GM20000 (cell line): Measurements from ENCODE around the gene ATXN7L1.

Experiments
- DNase-seq: peaks from one replicate; pipeline ENCODE4 v3.0.0; 2012; ENCODE audit warnings: low spot score
- TF ChIP-seq, protein P1 (sequence below): IDR thresholded peaks from 2 replicates; pipeline ENCODE4 v1.5.1; 2012; ENCODE audit warnings: mild to moderate bottlenecking, control low read depth; ENCODE audit errors: extremely low read depth, missing control alignments

Gene ATXN7L1

DNA sequence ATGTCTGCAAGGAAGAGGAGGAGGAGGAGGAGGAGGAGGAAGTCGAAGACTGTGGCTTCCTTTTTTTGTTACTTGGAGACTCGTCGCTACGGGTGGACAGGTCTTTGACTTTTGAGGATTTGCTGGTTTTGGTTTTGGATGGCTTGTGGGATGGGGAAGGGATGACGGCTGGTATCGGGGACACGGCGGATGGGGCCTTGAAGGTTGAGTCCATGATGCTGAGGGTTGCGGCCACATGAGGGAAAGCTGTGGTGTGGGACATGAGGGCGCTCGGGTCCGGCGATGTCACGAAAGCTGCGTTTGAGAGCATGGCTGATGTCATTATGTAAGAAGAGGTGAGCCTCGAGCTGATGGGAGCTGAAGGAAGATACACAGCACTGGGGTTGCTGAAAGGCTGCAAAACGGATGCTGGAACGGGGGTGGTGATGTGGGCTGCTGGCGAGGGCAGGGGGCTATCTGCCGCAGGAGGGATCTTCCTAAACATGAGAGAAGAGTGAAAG, 262.0 kb downstream of the ATXN7L1 start:
- no peak for DNase-seq
- TF ChIP-seq, protein P1, sequence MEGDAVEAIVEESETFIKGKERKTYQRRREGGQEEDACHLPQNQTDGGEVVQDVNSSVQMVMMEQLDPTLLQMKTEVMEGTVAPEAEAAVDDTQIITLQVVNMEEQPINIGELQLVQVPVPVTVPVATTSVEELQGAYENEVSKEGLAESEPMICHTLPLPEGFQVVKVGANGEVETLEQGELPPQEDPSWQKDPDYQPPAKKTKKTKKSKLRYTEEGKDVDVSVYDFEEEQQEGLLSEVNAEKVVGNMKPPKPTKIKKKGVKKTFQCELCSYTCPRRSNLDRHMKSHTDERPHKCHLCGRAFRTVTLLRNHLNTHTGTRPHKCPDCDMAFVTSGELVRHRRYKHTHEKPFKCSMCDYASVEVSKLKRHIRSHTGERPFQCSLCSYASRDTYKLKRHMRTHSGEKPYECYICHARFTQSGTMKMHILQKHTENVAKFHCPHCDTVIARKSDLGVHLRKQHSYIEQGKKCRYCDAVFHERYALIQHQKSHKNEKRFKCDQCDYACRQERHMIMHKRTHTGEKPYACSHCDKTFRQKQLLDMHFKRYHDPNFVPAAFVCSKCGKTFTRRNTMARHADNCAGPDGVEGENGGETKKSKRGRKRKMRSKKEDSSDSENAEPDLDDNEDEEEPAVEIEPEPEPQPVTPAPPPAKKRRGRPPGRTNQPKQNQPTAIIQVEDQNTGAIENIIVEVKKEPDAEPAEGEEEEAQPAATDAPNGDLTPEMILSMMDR = no peak

DNA sequence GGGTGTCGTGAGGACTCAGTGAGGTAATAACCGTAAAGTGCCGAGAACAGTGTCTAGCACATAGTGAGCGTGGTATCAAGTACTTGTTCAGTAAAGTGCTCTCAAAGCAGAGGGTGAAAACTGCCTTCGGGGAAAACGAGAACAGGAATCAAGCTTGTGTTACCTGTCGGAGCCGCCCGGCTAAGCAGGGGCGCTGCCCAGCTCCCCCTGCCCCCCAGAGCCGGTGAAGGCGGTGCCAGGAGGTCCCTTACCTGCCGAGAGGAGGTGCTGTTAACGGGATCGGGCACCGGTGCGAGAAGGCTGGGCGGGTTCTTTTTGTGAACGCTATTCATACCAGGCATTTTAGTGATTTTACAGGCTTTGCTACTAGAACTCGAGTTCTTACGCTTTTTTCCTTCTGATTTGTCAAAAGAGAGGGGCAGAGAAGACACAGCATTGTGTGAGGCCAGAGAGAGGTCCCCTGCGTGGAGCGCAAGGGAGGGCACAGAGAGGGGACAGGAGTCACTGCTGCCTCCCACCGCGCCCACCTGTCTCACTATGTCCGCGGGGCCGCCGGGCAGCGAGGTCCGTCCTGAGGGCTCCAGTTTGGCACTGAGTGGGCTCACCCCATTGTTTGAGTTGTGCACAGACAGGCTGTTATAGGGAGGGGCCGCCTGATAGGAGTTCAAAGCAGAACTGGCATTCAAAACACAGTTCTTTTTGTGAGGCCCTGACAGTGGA, 262.6 kb downstream of the ATXN7L1 start:
- TF ChIP-seq, protein P1 = no peak
- DNase-seq = no peak

DNA sequence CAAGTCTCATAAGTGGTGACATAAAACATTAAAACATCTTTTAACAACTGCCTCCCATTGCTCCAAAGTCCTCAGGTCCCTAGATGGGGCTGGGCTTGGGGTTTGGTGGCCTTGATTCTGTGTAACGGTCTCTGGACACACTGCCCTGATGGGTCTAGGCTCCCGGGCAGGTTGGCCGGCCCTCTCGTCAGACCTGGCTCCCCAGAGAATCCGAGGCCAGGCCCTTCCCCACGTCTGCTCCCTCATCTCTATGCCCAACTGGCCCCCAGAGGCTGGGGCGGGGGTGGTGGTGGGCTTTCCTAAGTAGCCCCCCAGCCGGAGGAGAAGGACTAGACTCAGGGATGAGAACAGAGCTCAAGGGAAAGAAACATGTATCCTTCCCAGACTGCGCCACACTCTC, 263.6 kb downstream of the ATXN7L1 start:
- DNase-seq = no peak
- TF ChIP-seq, protein P1 = no peak

DNA sequence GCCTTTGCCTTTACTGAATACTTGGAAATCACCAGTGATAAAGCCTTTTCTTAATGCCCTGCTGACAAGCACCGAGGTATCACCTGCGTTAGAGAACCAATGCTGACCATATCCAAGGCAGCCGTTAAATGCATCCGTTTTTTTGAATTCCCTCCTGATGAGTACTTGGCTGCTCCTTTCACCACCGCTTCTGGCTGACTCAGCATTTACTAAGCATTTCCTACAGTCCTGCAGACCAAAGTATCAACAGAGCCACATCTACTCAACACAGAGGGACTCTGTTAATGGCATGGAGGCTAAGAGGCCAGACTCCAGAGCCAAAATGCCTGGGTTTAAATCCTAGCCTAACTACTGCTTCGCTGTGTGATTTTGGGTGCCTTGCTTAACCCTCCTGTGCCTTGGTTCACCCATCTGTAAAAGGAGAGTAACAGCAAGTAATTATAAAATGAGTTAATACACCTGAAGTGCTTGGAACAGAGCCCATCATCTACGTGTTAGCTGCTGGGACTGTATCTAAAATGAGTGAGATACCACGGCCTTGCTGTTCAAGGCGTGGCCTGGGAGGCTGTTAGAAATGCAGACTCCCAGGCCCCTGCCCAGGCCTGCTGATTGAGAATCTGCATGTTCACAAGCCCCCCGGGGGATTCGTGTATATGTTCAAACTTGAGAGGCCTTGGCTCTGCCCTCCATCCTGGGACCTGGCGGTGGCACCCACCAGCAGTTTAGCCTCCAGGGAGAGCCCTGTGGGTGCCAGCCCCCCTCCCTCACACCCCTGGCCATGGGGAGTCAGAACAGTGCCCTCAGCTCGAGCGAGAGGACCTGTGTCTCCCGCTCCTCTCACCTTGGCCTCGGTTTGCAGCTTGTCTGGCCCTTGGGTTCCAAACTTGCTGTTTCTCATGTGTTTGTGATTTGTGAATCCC, 264.3 kb downstream of the ATXN7L1 start:
- TF ChIP-seq, protein P1 = no peak
- no peak for DNase-seq

DNA sequence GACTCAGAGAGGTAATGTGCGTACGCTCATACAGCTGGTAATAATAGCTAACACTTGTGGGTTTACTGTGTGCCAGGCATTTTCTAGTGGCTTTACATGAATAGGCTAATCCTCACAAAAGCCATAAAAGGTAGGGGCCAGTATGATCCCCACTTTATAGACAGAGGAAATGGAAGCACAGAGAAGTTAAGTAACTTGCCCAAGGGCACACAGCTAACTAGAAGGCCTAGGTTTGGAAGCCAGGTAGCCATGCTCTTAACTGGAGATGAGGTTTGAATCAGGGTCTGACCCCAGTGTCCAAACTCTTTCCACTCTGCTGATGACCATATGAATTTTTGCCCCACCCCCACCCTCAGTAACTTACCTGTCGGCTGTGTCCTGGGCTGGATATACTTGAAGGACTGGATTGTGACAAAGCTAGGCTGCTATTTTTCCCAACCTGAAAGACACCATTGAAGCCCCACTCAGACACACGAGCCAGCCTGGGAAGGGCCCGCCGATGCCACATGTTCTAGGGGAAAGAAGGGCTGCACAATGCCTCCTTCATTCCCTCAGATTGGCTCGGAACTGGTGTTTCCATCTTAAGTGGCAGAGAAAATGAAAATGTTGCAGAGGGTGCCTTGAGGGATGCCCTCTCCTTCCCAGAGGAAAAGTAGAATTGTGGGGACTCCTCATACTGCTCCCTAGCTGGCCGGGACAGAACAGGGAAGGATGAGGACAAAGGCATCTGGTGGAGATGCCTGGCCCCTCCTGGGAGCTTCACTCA, 266.1 kb downstream of the ATXN7L1 start:
- TF ChIP-seq, protein P1 = no peak
- no peak for DNase-seq

DNA sequence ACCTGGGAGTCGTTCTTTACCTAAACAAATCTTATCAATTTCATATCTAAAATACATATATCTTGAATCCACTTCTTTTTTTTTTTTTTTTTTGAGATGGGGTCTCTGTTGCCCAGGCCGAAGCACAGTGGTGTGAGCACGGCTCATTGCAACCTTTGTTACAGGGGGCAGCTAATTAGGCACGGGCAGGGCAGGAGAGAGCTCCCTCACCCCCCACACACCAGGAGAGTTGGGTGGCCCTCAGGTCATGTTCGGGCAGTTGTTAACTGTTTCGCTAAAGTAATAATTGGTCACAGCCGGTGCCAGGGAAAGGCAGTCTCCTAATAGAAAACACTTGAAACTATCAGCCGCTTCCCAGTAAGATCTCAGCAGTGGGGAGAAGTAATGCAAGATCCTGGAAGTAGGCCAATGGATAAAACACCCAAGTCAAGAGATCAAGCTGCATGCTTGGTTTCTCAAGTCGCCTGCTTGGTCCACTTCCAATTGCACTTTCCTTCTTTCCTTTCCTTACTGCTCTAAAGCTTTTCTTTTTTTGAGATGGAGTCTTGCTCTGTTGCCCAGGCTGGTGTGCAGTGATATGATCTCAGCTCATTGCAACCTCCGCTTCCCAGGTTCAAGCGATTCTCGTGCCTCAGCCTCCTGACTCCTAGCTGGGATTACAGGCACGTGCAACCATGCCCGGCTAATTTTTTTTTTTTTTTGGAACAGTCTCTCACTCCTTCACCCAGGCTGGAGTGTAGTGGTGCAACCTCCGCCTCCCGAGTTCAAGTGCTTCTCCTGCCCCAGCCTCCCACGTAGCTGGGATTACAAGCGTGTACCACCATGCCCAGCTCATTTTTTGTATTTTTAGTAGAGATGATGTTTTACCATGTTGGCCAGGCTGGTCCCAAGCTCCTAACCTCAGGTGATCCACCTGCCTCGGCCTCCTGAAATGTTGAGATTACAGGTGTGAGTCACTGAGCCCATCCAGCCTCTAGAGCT, 273.8 kb downstream of the ATXN7L1 start:
- TF ChIP-seq, protein P1 = no peak
- DNase-seq = no peak
